Trophoblast cell (in vitro differentiated cells and primary cell): ENCODE measurements around the gene PCK1.

ENCODE experiments used
- DNase-seq, 2 donors: peaks; one replicate each; pipeline ENCODE4 v3.0.0-alpha.2; 2016
- H2AFZ ChIP-seq: 2 replicates; pipeline ENCODE4 v1.6.1; 2013; ENCODE audit warnings: low read length, moderate library complexity, mild to moderate bottlenecking; ENCODE audit not compliant: insufficient read depth, poor library complexity
- H2AK5ac ChIP-seq: 2 replicates; pipeline ENCODE4 v1.6.1; 2013; ENCODE audit warnings: mild to moderate bottlenecking, low read length
- H2BK120ac ChIP-seq: 2 replicates; pipeline ENCODE4 v1.6.1; 2013; ENCODE audit warnings: low read length, mild to moderate bottlenecking, moderate library complexity; ENCODE audit not compliant: insufficient read depth, poor library complexity
- H2BK12ac ChIP-seq: 2 replicates; pipeline ENCODE4 v1.6.1; 2013; ENCODE audit warnings: mild to moderate bottlenecking, low read length, moderate library complexity
- H2BK5ac ChIP-seq: 2 replicates; pipeline ENCODE4 v1.6.1; 2013; ENCODE audit warnings: low read length, low read depth, moderate library complexity, mild to moderate bottlenecking; ENCODE audit not compliant: poor library complexity
- H3K14ac ChIP-seq: 2 replicates; pipeline ENCODE4 v1.6.1; 2013; ENCODE audit warnings: mild to moderate bottlenecking, low read length
- H3K18ac ChIP-seq: 2 replicates; pipeline ENCODE4 v1.6.1; 2013; ENCODE audit warnings: mild to moderate bottlenecking, low read length
- H3K23ac ChIP-seq: 2 replicates; pipeline ENCODE4 v1.6.1; 2013; ENCODE audit warnings: low read length
- H3K27ac ChIP-seq: 2 replicates; pipeline ENCODE4 v1.5.1; 2013; ENCODE audit warnings: low read depth, mild to moderate bottlenecking, inconsistent platforms, low read length, moderate library complexity
- H3K27me3 ChIP-seq: 2 replicates; pipeline ENCODE4 v1.6.1; 2013; ENCODE audit warnings: inconsistent platforms, mild to moderate bottlenecking, low read length, moderate library complexity; ENCODE audit not compliant: insufficient read depth
- H3K36me3 ChIP-seq, 2 experiments: 1 replicate in 1 of 2; 2 replicates in 1 of 2; pipeline ENCODE4 v1.6.1; 2013; ENCODE audit warnings: low read length in 2 of 2, mild to moderate bottlenecking in 2 of 2, moderate library complexity in 1 of 2; ENCODE audit not compliant: insufficient read depth in 2 of 2, control insufficient read depth in 1 of 2
- H3K4ac ChIP-seq: 2 replicates; pipeline ENCODE4 v1.6.1; 2013; ENCODE audit warnings: low read depth, mild to moderate bottlenecking, low read length, moderate library complexity
- H3K4me1 ChIP-seq, 2 experiments: 1 replicate in 1 of 2; 2 replicates in 1 of 2; pipeline ENCODE4 v1.6.1; 2013; ENCODE audit warnings: low read length in 2 of 2, mild to moderate bottlenecking in 2 of 2, moderate library complexity in 1 of 2; ENCODE audit not compliant: insufficient read depth in 2 of 2, control insufficient read depth in 1 of 2
- H3K4me2 ChIP-seq: 2 replicates; pipeline ENCODE4 v1.6.1; 2013; ENCODE audit warnings: inconsistent platforms, mild to moderate bottlenecking, low read length, moderate library complexity
- H3K4me3 ChIP-seq: 2 replicates; pipeline ENCODE4 v1.5.1; 2013; ENCODE audit warnings: mild to moderate bottlenecking, low read depth, low read length, inconsistent platforms
- H3K79me1 ChIP-seq: one replicate; pipeline ENCODE4 v1.6.1; 2013; ENCODE audit warnings: low read length
- H3K79me2 ChIP-seq: 2 replicates; pipeline ENCODE4 v1.6.1; 2013; ENCODE audit warnings: low read length, mild to moderate bottlenecking; ENCODE audit not compliant: control insufficient read depth, insufficient read depth, poor library complexity
- H3K9ac ChIP-seq: 2 replicates; pipeline ENCODE4 v1.6.1; 2013; ENCODE audit warnings: mild to moderate bottlenecking, low read length
- H3K9me3 ChIP-seq: 2 replicates; pipeline ENCODE4 v1.6.1; 2013; ENCODE audit warnings: low read depth, mild to moderate bottlenecking, control low read depth, inconsistent platforms, low read length; ENCODE audit not compliant: insufficient read depth
- H4K12ac ChIP-seq: 2 replicates; pipeline ENCODE4 v1.6.1; 2013; ENCODE audit warnings: low read depth, mild to moderate bottlenecking, low read length, moderate library complexity
- H4K8ac ChIP-seq: 2 replicates; pipeline ENCODE4 v1.6.1; 2013; ENCODE audit warnings: low read depth, mild to moderate bottlenecking, low read length, moderate library complexity
- H4K91ac ChIP-seq: one replicate; pipeline ENCODE4 v1.6.1; 2013; ENCODE audit warnings: low read depth, mild to moderate bottlenecking, low read length, moderate library complexity
- WGBS: extraction: QIAGEN DNeasy Blood & Tissue Kit; methylation state at CpG from one replicate; pipeline ENCODE4 v1.1.7; 2013; ENCODE audit warnings: missing lambda C conversion rate; ENCODE audit not compliant: insufficient read length, insufficient coverage; ENCODE audit errors: extremely low coverage; 5-methylcytosine and 5-hydroxymethylcytosine counted together

Gene PCK1

GRCh38 chr20:57609086-57609841, 48.4 kb downstream of the PCK1 start:
- H4K91ac ChIP-seq: no peak overlapping the region
- no peak overlapping the region for H2AK5ac ChIP-seq
- H3K4me2 ChIP-seq: no peak overlapping the region
- peaks cover 3% of the 10 kb centered on the region for H3K79me1 ChIP-seq
- no peak overlapping the region for H3K4ac ChIP-seq
- no peak overlapping the region for H3K18ac ChIP-seq
- H3K4me3 ChIP-seq: no peak overlapping the region
- no peak for DNase-seq
- H3K27me3 ChIP-seq: no peaks in the 10 kb centered on the region
- no peak overlapping the region for H4K8ac ChIP-seq
- H3K4me1 ChIP-seq: peaks cover 2 to 6% of the 10 kb centered on the region in 2 experiments
- no peak overlapping the region for H2AFZ ChIP-seq
- no peak overlapping the region for H3K9ac ChIP-seq
- no peaks in the 10 kb centered on the region for H3K36me3 ChIP-seq
- no peaks in the 10 kb centered on the region for H3K79me2 ChIP-seq
- H2BK12ac ChIP-seq: no peak overlapping the region
- H2BK5ac ChIP-seq: no peak overlapping the region
- H3K27ac ChIP-seq: no peak overlapping the region
- H3K23ac ChIP-seq: no peak overlapping the region
- no peak overlapping the region for H4K12ac ChIP-seq
- no peaks in the 10 kb centered on the region for H3K9me3 ChIP-seq
- no peak overlapping the region for H3K14ac ChIP-seq
- no peak overlapping the region for H2BK120ac ChIP-seq
- no CpG with 5 or more reads among the region's 16 CpGs for WGBS

- no peak overlapping the region for H3K18ac ChIP-seq
- no CpG with 5 or more reads among the region's 8 CpGs for WGBS
- no peak for DNase-seq
- H2BK120ac ChIP-seq: no peak overlapping the region
- no peaks in the 10 kb centered on the region for H3K36me3 ChIP-seq
- no peak overlapping the region for H4K91ac ChIP-seq
- H2BK12ac ChIP-seq: no peak overlapping the region
- no peak overlapping the region for H3K4ac ChIP-seq
- H2AK5ac ChIP-seq: no peak overlapping the region
- no peak overlapping the region for H4K12ac ChIP-seq
- no peak overlapping the region for H4K8ac ChIP-seq
- no peaks in the 10 kb centered on the region for H3K79me2 ChIP-seq
- H3K79me1 ChIP-seq: peaks cover 3% of the 10 kb centered on the region
- no peaks in the 10 kb centered on the region for H3K27me3 ChIP-seq
- H2AFZ ChIP-seq: no peak overlapping the region
- no peak overlapping the region for H3K23ac ChIP-seq
- peaks cover 2 to 6% of the 10 kb centered on the region in 2 experiments for H3K4me1 ChIP-seq
- no peak overlapping the region for H3K4me3 ChIP-seq
- no peak overlapping the region for H3K9ac ChIP-seq
- no peak overlapping the region for H3K4me2 ChIP-seq
- no peaks in the 10 kb centered on the region for H3K9me3 ChIP-seq
- H3K14ac ChIP-seq: no peak overlapping the region
- no peak overlapping the region for H2BK5ac ChIP-seq
- no peak overlapping the region for H3K27ac ChIP-seq
Measured at GRCh38 chr20:57609842-57610167, 48.9 kb downstream of the PCK1 start.

GRCh38 chr20:57610261-57610952, 49.5 kb downstream of the PCK1 start:
- no peak overlapping the region for H2AFZ ChIP-seq
- no peaks in the 10 kb centered on the region for H3K36me3 ChIP-seq
- peaks cover 2 to 6% of the 10 kb centered on the region in 2 experiments for H3K4me1 ChIP-seq
- H3K14ac ChIP-seq: no peak overlapping the region
- no peaks in the 10 kb centered on the region for H3K9me3 ChIP-seq
- no peak overlapping the region for H3K4me2 ChIP-seq
- WGBS: no CpG with 5 or more reads among the region's 18 CpGs
- no peak overlapping the region for H3K4me3 ChIP-seq
- H3K27me3 ChIP-seq: no peaks in the 10 kb centered on the region
- H2BK12ac ChIP-seq: no peak overlapping the region
- peaks cover 3% of the 10 kb centered on the region for H3K79me1 ChIP-seq
- H4K8ac ChIP-seq: no peak overlapping the region
- no peak overlapping the region for H3K4ac ChIP-seq
- DNase-seq: no peak
- no peak overlapping the region for H3K9ac ChIP-seq
- H3K23ac ChIP-seq: no peak overlapping the region
- no peak overlapping the region for H4K12ac ChIP-seq
- no peak overlapping the region for H3K27ac ChIP-seq
- H2AK5ac ChIP-seq: no peak overlapping the region
- no peaks in the 10 kb centered on the region for H3K79me2 ChIP-seq
- no peak overlapping the region for H4K91ac ChIP-seq
- H2BK120ac ChIP-seq: no peak overlapping the region
- no peak overlapping the region for H3K18ac ChIP-seq
- no peak overlapping the region for H2BK5ac ChIP-seq

- no CpG with 5 or more reads among the region's 18 CpGs for WGBS
- H2BK120ac ChIP-seq: no peak overlapping the region
- H3K36me3 ChIP-seq: no peaks in the 10 kb centered on the region
Measured at GRCh38 chr20:57611586-57612311, 50.8 kb downstream of the PCK1 start.

More at GRCh38 chr20:57611586-57612311, 50.8 kb downstream of the PCK1 start:
- Histone ChIP-seq H3K9me3 (no peaks in the 10 kb centered on the region), H2AFZ (no peak overlapping the region), H3K4ac (no peak overlapping the region), H3K9ac (no peak overlapping the region), H3K23ac (no peak overlapping the region), H4K12ac (no peak overlapping the region), H3K4me3 (no peak overlapping the region), H3K4me1 (peaks cover 2 to 6% of the 10 kb centered on the region in 2 experiments), H2BK5ac (no peak overlapping the region), H2AK5ac (no peak overlapping the region), H3K27me3 (no peaks in the 10 kb centered on the region), H3K27ac (no peak overlapping the region), H4K8ac (no peak overlapping the region), H4K91ac (no peak overlapping the region), H3K4me2 (no peak overlapping the region), H2BK12ac (no peak overlapping the region), H3K14ac (no peak overlapping the region), H3K79me2 (no peaks in the 10 kb centered on the region), H3K18ac (no peak overlapping the region), H3K79me1 (peaks cover 3% of the 10 kb centered on the region)
- no peak for DNase-seq
